Measurements from ENCODE around the gene HELQ. TPM values are rescaled to one million over a fixed set of nuclear protein-coding genes. Genes with fewer than 3 reads are reported as not detected.

The HELQ gene
- total RNA-seq, 1 experiment from 2014 or later, result 8.4 TPM

DNA sequence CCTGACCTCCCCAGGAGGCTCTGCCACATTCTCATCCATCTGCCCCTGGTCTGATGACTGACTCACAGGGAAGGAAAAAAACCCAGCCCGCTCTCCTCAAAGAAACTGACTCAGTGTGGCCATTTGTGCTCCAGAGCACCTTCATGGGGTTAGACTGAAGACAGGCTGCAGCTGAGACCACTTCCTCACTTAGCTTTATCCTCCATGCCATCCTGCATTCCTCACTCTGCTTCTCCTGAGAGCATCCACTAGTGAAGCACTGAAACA lies 85.0 kb downstream of the HELQ start:
- peak; percentile 35 for DNase-seq (ENCODE audit: low read depth)

DNA sequence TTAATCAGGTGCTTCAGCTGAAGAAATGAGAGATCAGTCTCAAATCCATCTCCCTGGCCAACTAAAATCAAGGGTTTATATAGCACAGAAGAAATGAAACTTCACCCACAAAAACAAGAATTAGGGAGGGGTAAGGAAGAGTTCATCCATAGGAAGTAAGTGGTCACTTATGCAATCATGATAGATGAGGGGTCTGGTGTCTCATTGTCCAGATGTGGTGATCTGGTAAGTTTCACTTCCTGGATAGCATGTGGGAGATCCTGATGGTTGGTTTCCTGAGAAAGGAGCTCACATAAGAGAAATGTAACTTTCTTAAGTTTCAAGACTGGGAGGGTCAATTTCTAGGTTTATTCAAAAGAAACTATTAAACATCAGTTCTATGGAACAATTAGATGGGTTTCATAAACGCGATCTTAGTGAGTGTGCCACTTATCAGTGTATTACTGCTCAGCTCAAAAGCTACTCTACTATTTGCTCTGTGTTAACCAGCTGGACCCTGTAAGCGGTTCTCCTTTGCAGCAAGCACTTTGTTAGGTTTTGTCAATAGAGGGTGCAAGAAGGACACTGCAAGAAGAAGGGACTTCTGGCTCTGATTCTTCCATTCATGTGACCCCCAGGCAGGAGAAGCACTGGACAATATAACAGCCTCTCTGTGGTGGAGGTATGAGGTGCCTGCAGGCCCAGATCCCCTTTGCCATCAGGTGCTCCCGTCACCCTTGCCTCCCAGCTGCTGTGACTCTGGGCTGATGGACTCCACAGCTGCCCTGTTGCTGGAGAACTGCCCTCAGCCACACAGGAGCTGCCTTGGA lies 85.6 kb downstream of the HELQ start:
- peak; percentile 43 for DNase-seq (ENCODE audit: low read depth)

DNA sequence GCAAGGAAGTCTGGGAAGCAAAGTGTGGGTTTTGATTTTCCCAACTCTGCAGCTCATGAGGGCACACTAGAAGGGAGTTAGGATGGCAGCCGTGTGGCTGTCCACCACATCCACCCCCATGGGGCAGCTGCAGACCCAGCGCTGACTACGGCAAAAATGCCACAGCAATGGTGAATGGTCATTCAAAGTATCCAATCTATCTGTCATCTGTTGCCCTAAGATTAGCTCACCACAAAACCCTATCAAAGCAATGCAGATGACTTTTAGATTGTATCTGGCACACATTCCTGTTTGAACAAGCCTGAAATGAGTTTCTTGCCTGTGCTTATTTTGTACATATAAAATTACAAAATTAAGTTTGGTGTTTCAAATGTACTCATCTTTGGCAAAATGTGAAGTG lies 91.3 kb downstream of the HELQ start:
- peak; percentile 9 for DNase-seq (ENCODE audit: low read depth)

DNA sequence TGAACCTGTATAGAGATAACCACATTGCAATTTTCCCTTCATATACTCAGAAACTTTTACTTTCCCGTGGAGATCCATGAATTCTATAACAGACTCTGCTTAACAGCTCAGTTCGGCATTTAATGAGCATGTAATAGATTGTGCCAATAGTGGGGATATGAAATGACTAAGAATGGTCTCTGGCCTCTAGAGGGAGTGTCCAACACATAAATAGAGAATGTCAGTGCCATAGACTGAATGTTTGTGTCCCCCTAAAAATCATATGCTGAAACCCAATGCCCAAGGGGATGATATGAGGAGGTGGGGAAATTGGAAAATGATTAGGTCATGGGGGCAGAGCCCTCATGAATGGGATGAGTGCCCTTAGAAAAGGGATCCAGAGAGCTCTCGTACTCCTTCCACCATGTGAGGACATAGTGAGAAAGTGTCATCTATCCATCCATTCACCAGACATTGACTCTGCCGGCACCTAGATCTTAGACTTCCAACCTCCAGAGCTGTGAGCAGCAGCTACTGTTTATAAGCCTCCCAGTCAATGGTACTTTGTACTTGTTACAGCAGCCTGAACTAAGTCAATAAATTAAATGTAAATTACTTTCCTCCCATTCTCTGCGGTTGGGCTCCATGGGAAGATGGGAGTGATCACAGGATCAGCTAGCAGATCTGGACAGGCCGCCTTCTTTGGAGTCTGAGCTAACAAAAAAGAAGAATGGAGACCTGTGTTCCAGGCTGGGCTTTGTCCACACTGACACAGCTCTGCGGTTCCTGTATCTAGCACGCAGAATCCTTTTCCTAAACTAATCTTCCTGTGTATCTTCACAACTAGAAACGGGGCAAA lies 92.9 kb downstream of the HELQ start:
- DNase-seq (ENCODE audit: low read depth), result peak; percentile 59

DNA sequence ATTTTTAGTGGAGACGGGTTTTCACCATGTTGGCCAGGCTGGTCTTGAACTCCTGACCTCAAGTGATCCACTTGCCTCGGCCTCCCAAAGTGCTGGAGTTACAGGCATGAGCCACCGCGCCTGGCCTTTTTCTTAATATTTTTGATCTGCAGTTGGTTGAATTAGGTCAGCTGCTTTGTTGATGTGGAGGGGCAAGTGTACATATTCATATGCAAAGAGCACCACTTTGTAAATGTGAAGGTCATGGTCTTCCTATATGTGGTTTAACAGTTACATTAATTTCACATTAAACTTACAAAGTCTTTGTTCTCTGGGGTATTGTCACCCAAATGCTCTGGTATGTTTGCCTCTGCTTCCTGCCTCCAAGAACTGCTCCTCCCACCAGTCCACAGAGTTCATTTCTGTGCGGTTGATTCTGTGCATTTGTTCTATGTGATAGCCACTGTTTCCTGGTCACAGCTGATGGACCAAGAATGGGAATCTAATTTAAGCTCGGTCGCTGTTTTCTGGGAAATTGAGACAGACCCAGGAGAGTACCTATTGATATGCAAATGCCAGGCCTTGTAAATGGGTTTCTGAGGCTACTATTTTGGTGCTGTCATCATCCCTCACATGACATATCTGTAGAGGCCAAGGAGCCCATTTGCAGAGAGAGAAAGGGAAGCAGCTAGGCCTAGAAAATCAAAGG lies 94.1 kb downstream of the HELQ start:
- DNase-seq (ENCODE audit: low read depth), result no peak

DNA sequence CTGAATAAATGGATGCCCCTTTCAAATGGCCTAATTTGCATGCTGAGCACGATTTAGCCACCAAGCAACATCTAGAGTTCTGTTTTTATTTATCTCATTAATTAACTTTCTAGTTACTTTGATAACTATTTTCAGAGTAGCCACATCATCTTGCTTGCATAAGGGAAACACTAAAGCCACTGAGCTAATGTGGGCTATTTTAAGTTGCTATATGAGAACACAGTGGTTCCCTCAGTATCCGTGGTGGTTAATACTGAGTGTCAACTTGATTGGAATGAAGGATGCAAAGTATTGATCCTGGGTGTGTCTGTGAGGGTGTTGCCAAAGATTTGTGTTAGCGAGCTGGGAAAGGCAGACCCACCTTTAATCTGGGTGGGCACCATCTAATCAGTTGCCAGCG lies 95.6 kb downstream of the HELQ start:
- no peak for DNase-seq (ENCODE audit: low read depth)

DNA sequence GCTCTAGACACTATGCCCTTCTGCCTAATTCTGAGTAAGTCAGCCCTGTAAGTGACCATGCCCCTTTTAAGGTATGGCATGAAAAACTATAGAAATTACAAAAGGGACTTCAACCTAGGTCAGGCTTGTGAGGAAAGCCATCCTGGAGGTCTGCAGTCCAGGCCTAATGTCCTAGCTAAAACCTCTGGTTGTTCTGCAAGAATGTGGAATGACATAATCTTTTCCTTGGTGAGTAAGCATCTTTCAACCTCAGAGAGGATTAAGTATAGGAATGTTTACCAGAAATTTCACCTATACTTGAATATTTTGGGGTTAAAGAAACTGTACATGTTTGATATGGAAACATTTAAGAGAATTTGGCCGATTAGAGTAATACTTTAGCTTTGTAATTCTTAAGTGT lies 97.2 kb downstream of the HELQ start:
- DNase-seq (ENCODE audit: low read depth), result peak; percentile 47

Other genes starting within 250 kb of the HELQ start
- gene COQ2, start 171.0 kb downstream of the HELQ start, total RNA-seq (2014; rRNA removed; shearing (Covaris generic)), result 20.1 and 22.5 TPM in 2 replicates
- gene HPSE, start 121.0 kb downstream of the HELQ start, total RNA-seq (2014; rRNA removed; shearing (Covaris generic)), result 0.48 and 0.59 TPM in 2 replicates
- gene MRPS18C, start 235 bp upstream of the HELQ start, total RNA-seq (2014; rRNA removed; shearing (Covaris generic)), result 51.5 and 58.3 TPM in 2 replicates
- 5.7 and 8.8 TPM in 2 replicates for gene ABRAXAS1, start 29.3 kb upstream of the HELQ start, total RNA-seq (2014; rRNA removed; shearing (Covaris generic))
- 24.5 and 25.5 TPM in 2 replicates for gene GPAT3, start 80.3 kb upstream of the HELQ start, total RNA-seq (2014; rRNA removed; shearing (Covaris generic))